GM21717 (cell line): ENCODE measurements around the gene SEC14L5.

Source experiments
- ATAC-seq: cut with Tn5 transposase; IDR thresholded peaks from one replicate; pipeline ENCODE4 v1.9.1; 2021; ENCODE audit warnings: mild to moderate bottlenecking, moderate library complexity; ENCODE audit not compliant: unreplicated experiment

The SEC14L5 gene

GRCh38 chr16:4981473-4981872 is 23.3 kb downstream of the SEC14L5 start:
- no peak for ATAC-seq

GRCh38 chr16:4982056-4982867 is 24.1 kb downstream of the SEC14L5 start:
- ATAC-seq = no peak

GRCh38 chr16:4984174-4984990 is 26.3 kb downstream of the SEC14L5 start:
- no peak for ATAC-seq

DNA sequence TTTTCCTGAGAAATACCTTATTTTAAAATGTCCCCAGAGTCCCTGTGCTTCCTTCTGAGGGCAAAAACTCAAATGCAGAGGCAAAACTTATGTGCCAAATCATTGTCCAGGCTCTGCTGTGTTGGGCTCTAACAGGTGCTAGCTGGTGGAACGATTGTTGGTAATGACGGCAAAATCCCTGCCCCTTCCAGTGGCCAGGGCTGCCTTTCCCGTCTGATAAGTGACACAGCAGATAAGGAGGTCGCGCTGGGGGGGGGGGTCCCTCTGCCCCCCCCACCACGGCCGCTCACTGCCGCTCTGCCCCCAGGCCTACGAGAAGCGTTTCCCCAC is 29.1 kb downstream of the SEC14L5 start:
- no peak for ATAC-seq

GRCh38 chr16:4987580-4988374 is 29.6 kb downstream of the SEC14L5 start:
- no peak for ATAC-seq

DNA sequence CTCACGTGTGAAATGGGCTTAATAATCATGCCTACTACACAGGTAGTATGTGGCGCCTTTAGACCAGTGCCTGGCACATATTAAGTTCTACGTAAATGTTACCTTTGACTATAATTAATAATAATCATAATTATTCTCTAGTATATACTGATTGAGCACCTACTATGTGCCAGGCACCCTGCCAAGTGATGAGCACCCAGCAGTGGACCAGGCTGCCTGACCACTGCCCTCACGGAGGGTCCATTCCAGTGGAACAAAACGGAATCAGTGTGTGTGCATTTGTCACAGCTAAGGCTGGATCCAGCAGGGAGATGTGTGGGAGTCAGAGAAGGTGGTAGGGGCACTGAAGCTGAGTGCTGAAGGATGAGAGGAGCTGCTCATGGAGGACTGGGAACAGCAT is 30.5 kb downstream of the SEC14L5 start:
- ATAC-seq = no peak

DNA sequence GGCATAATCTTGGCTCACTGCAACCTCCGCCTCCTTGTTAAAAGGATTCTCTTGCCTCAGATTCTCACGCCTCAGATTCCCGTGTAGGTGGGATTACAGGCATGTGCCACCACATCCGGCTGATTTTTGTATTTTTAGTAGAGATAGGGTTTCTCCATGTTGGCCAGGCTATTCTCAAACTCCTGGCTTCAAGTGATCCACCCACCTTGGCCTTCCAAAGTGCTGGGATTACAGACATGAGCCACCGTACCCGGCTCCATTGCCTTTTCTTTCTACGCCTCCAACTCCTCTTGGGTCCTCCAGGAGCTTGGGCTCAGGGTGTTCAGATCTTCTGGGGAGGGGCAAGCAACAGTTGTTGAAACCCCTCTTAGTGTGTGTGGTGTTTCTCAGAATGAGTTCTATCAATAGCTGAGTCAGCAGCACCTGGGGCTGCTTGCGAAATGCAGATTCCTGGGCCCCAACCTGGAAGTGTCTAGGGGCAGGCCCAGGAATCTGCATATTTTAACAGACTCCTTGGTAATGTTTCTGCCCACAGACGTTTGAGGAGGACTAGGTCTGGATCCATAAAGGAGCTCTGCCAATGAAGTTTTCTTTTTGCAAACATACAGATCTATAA is 31.4 kb downstream of the SEC14L5 start:
- no peak for ATAC-seq

DNA sequence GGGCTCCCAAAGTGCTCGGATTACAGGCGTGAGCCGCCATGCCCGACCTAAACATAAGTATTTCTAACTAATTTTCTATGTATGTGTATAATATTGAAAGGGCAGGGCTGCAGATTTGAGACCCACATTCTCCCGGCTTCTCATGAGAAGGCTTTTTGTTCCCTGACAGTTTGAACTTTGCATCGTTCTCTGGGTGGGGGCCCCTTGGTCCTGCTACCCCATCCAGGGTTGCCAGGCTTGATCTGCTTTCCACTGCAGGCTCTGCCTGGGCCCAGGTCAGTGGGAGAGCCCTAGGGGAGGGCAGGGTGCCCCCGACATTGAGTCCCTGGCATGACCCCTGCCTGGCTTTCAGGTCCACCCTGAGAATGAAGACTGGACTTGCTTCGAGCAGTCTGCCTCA is 32.3 kb downstream of the SEC14L5 start:
- ATAC-seq = no peak

DNA sequence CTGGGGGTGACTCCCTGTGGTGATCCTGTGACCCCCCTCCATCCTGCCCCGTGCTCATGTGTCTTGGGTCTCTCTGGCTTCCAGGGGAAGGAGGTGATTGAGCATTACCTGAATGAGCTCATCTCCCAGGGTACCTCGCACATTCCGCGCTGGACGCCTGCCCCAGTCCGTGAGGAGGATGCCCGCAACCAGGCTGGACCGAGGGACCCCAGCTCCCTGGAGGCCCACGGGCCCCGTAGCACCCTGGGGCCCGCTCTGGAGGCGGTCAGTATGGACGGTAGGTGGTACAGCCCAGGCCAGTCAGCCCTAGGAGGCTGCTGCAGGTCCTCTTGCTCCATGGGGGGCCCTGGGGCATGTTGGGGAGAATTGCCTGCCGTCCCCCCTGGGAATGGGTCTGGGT is 33.6 kb downstream of the SEC14L5 start:
- no peak for ATAC-seq

GRCh38 chr16:4994719-4995434 is 36.7 kb downstream of the SEC14L5 start:
- no peak for ATAC-seq

DNA sequence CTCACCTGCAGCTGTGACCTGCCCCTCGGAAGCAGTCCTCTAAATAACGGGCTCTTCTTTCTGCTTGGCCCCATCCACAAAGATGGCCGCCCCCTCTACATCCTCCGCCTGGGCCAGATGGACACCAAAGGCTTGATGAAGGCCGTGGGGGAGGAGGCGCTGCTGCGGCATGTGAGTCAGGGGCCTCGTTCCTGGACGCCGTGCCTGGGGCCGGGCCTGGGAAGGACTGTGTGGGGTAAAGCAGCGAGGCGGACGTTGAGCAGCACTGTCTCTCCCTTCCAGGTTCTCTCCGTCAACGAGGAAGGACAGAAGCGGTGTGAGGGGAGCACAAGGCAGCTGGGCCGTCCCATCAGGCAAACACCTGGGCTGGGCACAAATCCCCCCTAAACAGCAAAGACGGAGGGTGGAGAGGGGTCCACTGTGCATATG is 42.5 kb downstream of the SEC14L5 start:
- ATAC-seq = no peak

- no peak for ATAC-seq
These were observed 43.4 kb downstream of the SEC14L5 start for GRCh38 chr16:5001571-5001970.

GRCh38 chr16:5001986-5002385 is 43.9 kb downstream of the SEC14L5 start:
- no peak for ATAC-seq

- ATAC-seq = no peak
These were observed 44.6 kb downstream of the SEC14L5 start for GRCh38 chr16:5002699-5003143.

DNA sequence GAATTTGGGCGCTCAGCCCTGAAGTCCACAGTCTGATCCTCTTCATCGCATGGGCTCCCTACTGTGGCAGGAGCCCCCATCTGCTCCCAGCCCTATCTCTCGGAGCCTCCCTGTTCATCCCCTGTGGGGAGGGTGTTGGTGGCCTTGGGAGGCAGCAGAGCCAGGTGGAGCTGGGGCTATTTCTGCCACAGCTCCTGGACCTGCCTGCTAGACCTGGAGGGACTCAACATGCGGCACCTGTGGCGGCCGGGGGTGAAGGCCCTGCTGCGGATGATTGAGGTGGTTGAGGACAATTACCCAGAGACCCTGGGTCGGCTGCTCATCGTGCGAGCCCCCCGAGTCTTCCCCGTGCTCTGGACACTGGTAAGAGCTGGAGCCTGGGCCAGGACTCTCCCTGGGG is 45.1 kb downstream of the SEC14L5 start:
- ATAC-seq = no peak

DNA sequence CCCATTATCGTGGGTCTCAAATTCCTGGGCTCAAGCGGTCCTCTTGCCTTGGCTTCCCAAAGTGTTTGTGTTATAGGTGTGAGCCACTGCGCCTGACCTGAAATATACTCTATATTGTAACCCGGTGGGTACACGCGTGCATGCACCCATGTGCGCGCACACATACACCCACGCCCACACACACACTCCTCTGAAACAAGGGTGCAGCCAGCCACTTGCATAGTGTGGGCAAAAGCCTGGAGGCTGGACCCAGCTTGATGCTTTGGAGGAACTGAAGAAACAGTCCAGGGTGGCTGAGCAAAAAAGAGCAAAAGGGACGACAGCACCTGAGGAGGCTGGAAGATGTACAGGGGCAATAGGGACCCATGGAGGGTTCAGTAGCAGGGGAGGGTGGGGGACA is 45.7 kb downstream of the SEC14L5 start:
- ATAC-seq = no peak

- ATAC-seq = no peak
These were observed 46.2 kb downstream of the SEC14L5 start for GRCh38 chr16:5004311-5004710.

GRCh38 chr16:5005916-5006315 is 47.8 kb downstream of the SEC14L5 start:
- ATAC-seq = no peak

DNA sequence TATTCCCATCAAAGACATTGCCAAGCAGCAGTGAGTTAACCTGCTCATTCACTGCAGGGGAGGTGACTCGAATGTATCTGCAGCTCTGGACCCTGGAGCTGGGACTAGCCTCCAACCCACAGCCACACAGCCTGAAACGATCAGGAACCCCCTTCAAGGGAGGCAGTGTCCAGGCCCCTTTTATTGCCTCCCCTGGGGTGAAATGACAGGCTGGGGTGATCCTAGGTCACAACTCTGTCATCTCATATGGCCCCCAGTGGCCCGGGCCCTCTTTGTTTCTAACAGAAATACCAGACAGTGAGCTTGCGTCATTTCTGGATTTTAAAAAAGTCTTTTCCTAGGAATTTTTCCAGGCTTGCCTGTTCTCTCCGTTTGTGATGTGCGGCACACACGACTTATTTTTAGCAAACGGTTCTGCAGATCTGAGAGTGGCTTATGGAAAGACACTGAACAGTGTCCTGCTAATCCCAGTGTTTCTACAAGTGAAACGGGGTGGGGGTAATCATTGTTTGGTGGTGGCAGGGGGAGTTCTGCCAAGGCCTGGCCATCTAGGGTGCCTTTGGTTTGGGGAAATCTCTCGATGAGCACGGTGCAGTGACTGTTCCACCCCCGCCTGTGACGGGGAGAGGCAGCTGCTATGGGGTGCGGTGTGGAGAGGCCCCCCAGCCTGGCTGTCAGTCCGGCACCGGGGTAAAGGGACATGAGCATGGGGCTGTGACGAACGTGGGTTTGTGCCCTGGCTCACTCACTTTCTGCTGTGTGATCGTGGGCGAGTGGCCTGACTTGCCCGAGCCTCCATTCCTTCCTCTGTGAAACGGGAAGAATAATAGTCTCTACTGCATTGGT is 48.4 kb downstream of the SEC14L5 start:
- ATAC-seq = no peak
